Hair follicular keratinocyte (primary cell): ENCODE measurements around the gene SELENOO. TPM values are rescaled to one million over a fixed set of nuclear protein-coding genes. Genes with fewer than 3 reads are reported as not detected.

ENCODE experiments used
- total RNA-seq: library from RNA; depleted of rRNA; stranded (reverse); fragments of >200 nt; gene quantifications from 2 replicates; pipeline ENCODE4 v1.2.3, GENCODE V29; 2015

SELENOO gene, protein sequence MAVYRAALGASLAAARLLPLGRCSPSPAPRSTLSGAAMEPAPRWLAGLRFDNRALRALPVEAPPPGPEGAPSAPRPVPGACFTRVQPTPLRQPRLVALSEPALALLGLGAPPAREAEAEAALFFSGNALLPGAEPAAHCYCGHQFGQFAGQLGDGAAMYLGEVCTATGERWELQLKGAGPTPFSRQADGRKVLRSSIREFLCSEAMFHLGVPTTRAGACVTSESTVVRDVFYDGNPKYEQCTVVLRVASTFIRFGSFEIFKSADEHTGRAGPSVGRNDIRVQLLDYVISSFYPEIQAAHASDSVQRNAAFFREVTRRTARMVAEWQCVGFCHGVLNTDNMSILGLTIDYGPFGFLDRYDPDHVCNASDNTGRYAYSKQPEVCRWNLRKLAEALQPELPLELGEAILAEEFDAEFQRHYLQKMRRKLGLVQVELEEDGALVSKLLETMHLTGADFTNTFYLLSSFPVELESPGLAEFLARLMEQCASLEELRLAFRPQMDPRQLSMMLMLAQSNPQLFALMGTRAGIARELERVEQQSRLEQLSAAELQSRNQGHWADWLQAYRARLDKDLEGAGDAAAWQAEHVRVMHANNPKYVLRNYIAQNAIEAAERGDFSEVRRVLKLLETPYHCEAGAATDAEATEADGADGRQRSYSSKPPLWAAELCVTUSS
- total RNA-seq: 42.0 and 48.0 TPM in 2 replicates

DNA sequence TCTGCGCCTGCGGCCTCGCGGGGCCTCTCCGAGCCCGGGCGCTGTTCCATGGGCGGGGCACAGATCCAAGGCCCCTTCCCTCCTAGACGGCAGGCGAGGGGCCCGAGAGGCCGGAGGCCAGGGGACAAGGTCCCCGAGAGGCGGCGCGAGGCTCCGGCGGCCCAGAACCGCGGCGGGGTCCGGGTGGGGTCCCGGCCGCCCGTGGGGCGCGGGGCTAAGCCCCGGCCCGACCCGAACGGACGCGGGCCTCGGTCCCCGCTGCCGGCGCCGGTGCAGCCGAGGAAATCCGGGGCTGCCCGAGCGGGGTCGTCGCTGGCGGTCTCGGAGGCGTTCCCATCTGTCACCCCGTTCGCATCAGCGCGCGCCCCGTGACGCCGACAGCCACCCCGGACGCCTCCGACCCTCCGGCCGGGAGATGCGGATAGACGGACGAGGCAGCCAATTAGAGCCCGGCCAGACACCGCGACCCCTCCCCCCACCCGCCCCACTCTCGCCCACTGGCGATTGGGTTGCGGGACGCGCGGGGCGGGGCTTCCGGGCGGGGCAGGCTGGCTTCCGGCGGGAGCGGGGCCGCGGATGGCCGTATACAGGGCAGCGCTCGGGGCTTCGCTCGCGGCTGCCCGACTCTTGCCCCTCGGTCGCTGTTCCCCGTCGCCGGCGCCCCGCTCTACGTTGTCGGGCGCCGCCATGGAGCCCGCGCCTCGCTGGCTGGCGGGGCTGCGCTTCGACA lies at the start of gene SELENOO:
TSS of gene SELENOO (plus strand) at position 551 of the 730 bp plus-strand sequence. CDS start at position 577, 26 bp downstream.

DNA sequence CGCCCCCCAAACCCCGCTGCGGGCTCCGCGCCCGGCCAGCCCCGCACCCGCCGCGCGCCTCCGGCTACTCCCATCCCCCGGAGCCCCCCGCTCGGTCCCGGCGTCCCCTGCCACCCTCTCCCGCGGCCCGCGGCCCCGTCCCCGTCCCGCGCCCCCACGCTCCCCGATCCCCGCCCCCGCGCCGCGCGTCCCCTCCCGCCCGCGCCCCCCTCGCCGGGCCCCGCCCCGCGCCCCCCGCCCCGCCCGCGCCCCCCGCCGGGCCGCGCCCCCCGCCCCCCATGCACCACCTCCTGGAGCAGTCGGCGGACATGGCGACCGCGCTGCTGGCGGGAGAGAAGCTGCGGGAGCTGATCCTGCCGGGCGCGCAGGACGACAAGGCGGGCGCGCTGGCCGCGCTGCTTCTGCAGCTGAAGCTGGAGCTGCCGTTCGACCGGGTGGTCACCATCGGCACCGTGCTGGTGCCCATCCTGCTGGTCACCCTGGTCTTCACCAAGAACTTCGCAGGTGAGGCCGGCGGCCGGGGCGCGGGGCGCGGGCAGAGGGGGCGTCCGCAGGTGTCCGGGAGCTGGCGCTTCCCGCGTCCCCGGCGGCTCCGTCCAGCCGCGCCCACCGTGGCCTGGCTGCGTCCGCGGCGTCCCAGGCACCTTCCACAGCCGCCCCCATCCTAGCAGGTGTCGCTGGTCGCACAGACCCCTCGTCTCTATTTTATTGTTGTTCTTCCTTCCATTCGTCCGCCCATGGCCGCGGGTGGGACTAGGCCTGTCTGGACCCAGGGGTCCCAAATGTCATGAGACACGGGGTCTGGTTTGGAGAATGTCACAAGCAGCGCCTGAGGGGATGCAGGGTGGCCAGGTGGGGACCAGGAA lies 30.1 kb upstream of the SELENOO start, which contains the start of gene PANX2:
TSS of gene PANX2 (plus strand) at position 279 of the 866 bp plus-strand sequence. CDS start at position 279, 0 bp downstream.

DNA sequence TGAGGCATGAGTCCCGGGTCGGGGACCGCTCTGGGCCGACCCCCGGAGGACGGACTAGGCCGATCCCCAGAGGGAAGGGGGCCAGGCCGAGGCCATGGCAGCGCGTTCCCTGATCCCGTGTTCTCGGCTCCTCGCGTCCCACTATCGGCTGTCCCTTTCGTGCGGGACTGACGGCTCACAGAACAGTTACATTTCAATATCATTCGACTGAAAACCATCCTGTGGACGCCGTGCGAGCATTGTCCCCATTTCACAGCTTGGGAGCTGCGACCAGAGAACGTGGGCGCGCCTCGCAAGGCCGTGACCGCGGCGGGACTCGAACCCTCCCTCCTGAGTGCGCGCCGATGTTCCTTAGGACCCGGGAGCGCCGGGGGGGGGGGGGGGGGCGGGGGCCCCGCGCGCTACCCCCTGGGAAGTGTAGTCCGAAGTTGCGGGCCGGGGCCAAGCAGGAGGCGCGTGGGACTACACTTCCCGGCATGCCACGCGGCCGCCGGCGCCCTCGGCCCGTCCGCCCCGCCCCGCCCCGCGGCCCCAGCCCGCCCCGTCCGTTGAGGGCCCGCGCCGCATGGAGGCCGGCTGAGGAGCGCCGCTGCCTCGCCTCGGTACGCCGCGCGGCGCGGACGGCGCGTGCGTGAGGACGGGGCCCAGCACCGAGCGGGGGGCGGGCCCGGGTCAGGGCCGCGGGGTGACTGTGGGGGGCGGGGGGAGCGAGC lies 15.3 kb upstream of the SELENOO start, which contains the start of gene TRABD:
TSS of gene TRABD (plus strand) at position 539 of the 713 bp plus-strand sequence. CDS start 7,148 bp downstream, outside the sequence.

GRCh38 chr22:50244420-50245213 lies 43.8 kb downstream of the SELENOO start, which contains the start of gene TUBGCP6:
TSS of gene TUBGCP6 (minus strand) at chr22:50245023. CDS start at chr22:50244459, 564 bp downstream.

DNA sequence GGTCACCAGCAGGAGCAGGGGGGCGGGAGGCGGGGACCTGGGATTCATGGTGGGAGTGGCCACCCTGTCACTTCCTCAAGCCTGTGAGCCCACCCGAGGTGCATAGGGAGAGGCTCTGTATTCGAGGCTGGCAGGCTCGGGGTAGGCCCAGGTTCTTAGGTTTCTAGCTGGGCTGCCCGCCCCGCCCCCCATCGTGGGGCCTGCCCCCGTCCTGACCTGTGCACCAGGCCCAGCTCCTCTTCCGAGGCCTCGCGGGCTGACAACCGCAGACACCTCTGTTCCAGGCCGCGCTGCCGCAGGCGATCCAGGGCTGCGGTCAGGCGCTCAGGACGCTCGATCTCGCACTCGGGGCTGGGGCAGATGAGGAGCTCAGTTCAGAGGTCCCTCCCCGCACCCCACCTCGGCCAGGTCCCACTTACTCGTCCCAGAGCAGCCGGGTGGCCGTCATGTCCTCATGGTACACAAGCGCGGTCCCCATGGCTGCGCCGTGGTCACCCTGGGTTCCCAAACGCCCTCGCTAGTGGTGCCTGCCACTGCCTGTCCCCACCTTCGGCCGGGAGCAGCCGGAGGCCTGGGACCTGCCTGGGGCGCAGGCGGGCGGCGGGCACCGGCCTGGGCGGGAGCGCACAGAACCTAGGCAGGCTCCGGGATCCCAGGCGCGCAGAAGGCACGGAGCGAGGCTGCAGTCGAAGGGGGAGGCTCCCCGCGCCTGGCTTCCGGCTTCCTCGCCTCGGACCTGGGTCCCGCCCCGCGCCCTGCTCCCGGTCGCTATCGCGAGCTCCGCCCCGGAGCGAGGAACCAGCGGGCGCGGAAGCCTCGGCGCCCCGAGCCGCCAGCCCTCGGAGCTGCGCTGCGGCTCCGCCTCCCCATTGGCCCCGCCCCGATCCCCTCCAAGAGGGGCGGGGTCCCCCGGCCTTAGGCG lies 50.0 kb downstream of the SELENOO start, which contains the start of gene HDAC10:
TSS of gene HDAC10 (minus strand) at position 711 of the 922 bp plus-strand sequence. CDS start at position 478, 233 bp downstream.

GRCh38 chr22:50261615-50262459 lies 61.0 kb downstream of the SELENOO start, which contains the start of gene MAPK12:
TSS of gene MAPK12 (minus strand) at chr22:50261683. CDS start at chr22:50261509, 174 bp downstream.

Other genes with a start within 250 kb of the SELENOO start
- gene PIM3, start 240.2 kb upstream of the SELENOO start, total RNA-seq: 30.4 and 31.6 TPM in 2 replicates
- not detected in 2 replicates for gene IL17REL, start 188.2 kb upstream of the SELENOO start, total RNA-seq
- not detected in 2 replicates for gene TTLL8, start 142.7 kb upstream of the SELENOO start, total RNA-seq
- not detected in 2 replicates for gene MLC1, start 115.6 kb upstream of the SELENOO start, total RNA-seq
- not detected in 2 replicates for gene MOV10L1, start 111.0 kb upstream of the SELENOO start, total RNA-seq
- 0.04 and 0.62 TPM in 2 replicates for gene PANX2, start 30.3 kb upstream of the SELENOO start, total RNA-seq
- 53.2 and 65.8 TPM in 2 replicates for gene TRABD, start 15.1 kb upstream of the SELENOO start, total RNA-seq
- 21.0 and 25.7 TPM in 2 replicates for gene TUBGCP6, start 44.0 kb downstream of the SELENOO start, total RNA-seq
- gene HDAC10, start 50.3 kb downstream of the SELENOO start, total RNA-seq: 10.1 and 21.4 TPM in 2 replicates
- 21.1 and 21.2 TPM in 2 replicates for gene MAPK12, start 60.7 kb downstream of the SELENOO start, total RNA-seq
- gene MAPK11, start 69.4 kb downstream of the SELENOO start, total RNA-seq: 6.6 and 12.3 TPM in 2 replicates
- 73.7 and 104 TPM in 2 replicates for gene PLXNB2, start 106.6 kb downstream of the SELENOO start, total RNA-seq
- gene DENND6B, start 126.0 kb downstream of the SELENOO start, total RNA-seq: 0.49 and 1.0 TPM in 2 replicates
- gene PPP6R2, start 142.3 kb downstream of the SELENOO start, total RNA-seq: 31.8 and 35.9 TPM in 2 replicates